NCI-H146 (cell line): ENCODE data around the gene PUM1.

Experiments
- DNase-seq: peaks from one replicate; lab custom pipeline; 2025; lab: John Stamatoyannopoulos, UW

PUM1 gene

DNA sequence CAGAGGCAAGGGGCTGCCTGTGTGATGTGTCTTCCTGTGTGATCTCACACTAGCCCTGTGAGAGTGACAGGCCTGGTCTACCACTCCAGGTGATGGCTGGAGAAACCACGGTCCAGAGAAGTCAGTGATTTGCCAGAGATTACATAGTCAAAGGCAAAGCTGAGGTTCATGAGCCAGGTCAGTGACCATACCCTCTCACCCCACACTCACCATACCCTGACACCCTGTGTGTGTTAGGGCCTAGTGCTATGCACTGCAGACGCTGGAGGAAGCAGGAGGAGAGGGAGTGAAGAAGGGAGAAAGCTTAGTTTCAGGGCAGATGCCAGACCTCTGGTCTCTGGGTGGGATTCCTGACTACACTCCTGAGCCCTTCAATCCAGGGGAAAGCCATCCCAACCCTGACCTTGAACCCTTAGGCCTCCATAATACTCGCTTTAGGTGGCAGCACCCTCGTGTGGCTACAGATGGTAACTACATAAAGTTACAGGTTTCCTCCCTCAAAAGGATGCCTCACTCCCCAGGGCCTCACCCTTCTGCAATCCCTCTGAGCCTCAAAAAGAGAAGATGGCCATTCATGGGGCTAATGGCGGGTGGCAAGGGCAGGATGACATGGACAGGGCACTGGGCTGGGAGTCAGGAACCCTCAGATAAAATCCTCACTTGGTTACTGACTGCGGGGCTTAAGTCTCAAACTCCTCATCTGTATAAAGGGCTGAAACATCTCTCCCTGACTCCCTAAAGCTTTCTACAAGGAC lies 136.2 kb downstream of the PUM1 start:
- peak; percentile 18 for DNase-seq

DNA sequence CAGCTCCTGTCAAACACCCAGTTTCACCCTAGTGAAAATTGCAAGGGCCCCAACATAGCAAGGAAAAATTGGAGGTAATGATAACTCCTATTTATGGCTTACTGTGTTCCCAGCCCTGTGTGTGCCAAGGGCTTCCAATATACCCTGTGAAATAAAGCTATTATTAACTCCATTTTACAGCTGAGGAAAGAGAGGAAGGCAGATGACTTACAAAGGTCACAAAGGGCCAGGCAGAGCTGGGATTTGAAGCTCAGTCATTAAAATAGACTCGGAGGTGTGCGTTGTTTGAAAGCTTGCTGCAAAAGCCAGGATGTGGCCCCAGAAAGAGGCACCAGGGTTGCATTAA lies 136.8 kb downstream of the PUM1 start:
- no peak for DNase-seq

- DNase-seq: no peak
These were observed 137.3 kb downstream of the PUM1 start for GRCh38 chr1:30928171-30928570.

- DNase-seq: no peak
These were observed 138.1 kb downstream of the PUM1 start for GRCh38 chr1:30927448-30927847.

GRCh38 chr1:30923597-30923996 lies 141.9 kb downstream of the PUM1 start:
- DNase-seq: no peak

- no peak for DNase-seq
These were observed 144.7 kb downstream of the PUM1 start for GRCh38 chr1:30920827-30921226.

DNA sequence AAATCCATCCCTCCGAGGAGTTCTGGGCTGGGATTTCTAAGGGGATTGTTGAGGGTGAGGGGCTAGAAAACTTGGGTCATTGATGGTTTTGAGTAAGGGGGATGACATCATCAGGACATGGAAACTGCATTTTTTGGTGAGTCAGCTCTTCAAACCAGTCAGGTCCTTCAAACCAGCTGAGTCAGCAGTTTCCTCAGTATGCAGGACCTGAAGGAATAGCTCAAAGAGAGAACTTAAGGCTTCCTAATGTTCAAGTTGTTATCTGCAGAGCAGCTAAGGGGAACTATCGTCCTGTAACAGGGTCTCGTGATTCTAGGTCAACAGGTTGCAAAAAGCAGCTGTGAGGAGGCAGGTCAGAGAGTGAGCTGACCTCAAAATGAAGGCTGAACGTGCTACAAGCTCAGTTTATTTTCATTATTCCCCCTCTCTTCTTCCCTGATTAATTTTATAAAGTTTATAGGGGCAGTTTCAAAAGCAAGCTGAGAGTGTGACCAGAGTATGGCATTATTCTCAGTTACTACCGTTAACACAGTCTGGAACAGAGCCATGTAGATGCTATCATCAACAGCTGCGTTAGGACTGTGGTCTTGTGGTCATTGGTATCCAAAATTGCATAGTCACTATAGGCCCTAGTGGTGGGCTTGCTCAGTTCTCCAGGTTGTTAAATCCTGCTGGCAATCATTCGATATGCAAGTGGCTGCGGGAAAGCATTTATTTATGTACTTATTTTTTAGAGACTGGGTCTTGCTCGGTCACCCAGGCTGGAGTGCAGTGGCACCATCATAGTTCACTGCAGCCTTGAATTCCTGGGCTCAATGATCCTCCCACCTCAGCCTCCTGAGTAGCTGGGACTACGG lies 146.3 kb downstream of the PUM1 start:
- no peak for DNase-seq

DNA sequence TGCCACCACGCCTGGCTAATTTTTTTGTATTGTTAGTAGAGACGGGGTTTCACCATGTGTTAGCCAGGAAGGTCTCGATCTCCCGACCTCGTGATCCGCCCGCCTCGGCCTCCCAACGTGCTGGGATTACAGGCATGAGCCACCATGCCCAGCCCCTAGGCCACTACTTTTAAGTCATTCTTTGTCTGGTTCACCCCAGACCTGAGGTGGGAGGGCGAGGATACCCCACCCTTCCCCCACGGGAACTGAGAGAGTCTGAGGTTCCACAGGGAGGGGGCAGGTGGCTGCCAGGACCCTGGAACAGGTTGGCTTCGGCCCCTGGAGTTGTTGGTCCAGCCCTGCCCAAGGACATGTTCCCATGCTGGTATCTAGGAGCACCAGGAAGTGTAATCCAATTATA lies 149.2 kb downstream of the PUM1 start:
- DNase-seq: no peak

GRCh38 chr1:30915491-30916230 lies 149.9 kb downstream of the PUM1 start:
- no peak for DNase-seq

DNA sequence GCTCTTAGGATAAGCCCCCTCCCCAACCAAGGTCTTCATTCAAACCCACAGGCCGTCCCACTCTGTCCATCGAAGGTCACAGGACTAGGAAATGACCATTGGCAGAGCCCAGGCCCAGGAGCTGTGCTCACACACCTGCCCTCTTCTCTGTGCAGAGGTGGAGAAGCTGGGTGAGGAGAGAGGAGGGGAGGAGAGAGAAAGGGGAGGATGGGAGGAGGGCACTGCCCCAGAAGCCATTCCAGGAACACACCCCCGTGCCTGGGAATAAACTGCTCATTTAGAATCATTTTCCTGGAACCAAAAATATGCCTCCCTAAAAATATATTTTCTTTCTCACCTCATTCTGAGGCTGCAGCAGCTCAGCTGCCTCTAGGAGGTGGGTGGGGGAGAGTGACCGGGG lies 150.6 kb downstream of the PUM1 start:
- DNase-seq: no peak

DNA sequence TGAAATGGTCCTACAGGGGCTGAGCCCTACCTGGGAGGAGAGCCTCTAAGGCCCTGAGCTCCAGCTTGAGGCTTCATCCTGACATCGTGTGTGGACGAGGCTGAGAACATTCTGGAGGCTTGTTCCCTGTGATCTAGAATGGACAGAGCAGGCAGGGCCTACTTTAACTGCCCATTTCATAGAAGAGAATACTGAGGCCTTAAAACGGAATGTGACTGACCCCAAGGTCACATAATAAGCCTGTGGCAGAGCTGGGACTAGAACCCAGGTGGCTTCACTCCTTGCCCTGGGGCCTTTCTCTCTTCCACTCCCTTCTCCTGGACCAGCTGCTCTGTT lies 151.0 kb downstream of the PUM1 start:
- DNase-seq: no peak

GRCh38 chr1:30912913-30913652 lies 152.4 kb downstream of the PUM1 start:
- DNase-seq: no peak

DNA sequence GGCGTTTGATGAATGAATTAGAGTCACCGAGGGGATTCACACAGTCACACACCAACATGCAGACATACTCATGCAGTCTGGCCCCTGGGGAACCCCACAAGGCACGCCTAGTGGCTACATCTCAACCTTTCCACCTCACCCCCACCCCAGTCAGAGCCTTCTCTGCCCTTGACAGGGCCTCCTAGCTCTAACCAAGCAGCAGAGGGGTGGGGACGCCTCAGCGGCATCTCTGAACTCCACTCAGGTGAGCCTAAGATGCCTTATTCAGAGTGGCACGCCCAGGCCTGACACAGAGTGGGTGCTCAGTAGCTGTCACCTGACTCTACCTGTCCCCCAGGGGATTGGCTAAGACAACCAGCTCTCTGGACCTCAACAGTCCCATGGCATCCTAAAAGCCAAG lies 153.3 kb downstream of the PUM1 start:
- no peak for DNase-seq

GRCh38 chr1:30911059-30911954 lies 154.2 kb downstream of the PUM1 start:
- DNase-seq: peak; percentile 58

DNA sequence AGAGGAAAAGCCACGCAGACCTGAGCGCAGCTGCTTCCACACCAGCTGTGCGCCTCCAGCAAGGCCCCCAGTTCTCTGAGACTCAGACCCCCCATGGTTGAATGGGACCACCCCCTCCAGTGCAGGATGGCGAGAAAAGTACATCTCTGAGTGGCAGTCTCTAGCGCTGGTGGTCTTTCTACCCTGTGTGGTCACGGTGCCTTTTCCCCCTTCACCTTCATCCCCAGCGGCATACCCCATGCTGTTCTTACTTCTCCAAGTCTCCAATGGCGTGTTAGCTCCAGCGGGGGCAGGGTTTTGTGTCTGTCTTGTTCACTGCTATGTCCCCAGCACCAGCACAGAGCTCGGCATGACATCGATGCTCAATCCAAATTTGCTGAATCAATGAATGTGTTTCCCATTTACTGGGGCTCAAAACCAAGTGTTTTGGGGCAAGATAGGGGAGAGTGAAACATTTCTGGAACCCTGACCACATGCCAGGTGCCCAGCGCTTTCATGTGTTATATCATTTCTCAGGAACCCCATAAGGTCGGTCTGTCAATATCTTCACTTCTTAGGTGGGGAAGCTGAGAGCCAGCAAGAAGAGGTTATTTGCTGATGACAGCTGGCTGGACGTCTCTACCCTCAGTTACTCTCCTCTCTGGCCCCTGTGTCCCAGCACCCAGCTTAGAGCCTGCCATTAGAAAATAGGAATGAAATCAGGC lies 156.0 kb downstream of the PUM1 start:
- DNase-seq: peak; percentile 34

GRCh38 chr1:30908696-30909364 lies 156.7 kb downstream of the PUM1 start, which contains the start of gene SDC3:
Gene SDC3, minus strand, starts transcription at chr1:30908758. Its CDS starts 172 bp downstream, at chr1:30908586.
- peak; percentile 27 for DNase-seq

DNA sequence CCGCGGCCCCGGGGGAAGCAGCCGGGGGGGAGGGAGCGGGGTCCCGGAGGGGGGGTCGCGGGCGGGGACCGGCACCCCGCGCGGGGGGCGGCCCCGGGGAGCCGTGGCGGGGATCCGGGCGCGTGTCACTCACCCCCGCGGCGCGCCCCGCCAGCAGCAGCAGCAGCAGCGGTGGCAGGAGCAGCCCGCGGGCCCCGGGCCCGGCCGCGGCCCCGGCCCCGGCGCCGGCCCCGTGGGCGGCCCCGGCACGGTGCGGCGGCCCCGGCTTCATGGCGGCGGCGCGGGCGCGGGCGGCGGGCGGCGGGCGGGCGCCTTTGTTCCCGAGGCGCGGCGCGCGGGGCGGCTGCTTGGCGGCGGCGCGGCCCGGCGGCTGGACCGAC lies 157.2 kb downstream of the PUM1 start:
- DNase-seq: no peak

- DNase-seq: no peak
These were observed 157.8 kb downstream of the PUM1 start for GRCh38 chr1:30907481-30908315.
